Liver (tissue), 9 donors: ENCODE results near the gene HAUS7. TPM values are rescaled to one million over a fixed set of nuclear protein-coding genes. Genes with fewer than 3 reads are reported as not detected.

ENCODE experiments used
- DNase-seq: peaks from one replicate; pipeline ENCODE4 v3.0.0-alpha.2; 2017; ENCODE audit warnings: low spot score
- H3K27ac ChIP-seq, 2 donors: one replicate each; pipeline ENCODE4 v1.7.0; 2013; ENCODE audit warnings: inconsistent platforms in 2 of 2, low read length in 2 of 2, control low read depth in 1 of 2, low read depth in 1 of 2, mild to moderate bottlenecking in 1 of 2
- H3K27me3 ChIP-seq, 4 donors: one replicate each; pipeline versions ENCODE4 v1.6.1 to v1.7.0; 2013; ENCODE audit warnings: low read length in 3 of 4, inconsistent platforms in 1 of 4, mild to moderate bottlenecking in 1 of 4, moderate library complexity in 1 of 4; ENCODE audit not compliant: control insufficient read depth in 4 of 4, insufficient read depth in 4 of 4
- H3K36me3 ChIP-seq, 4 donors: one replicate each; pipeline versions ENCODE4 v1.6.1 to v1.7.0; 2013; ENCODE audit warnings: low read length in 3 of 4, mild to moderate bottlenecking in 3 of 4, low read depth in 1 of 4, moderate library complexity in 1 of 4; ENCODE audit not compliant: control insufficient read depth in 4 of 4, insufficient read depth in 3 of 4
- H3K4me1 ChIP-seq, 4 donors: one replicate each; pipeline versions ENCODE4 v1.6.1 to v1.7.0; 2013; ENCODE audit warnings: low read length in 3 of 4, mild to moderate bottlenecking in 3 of 4, moderate library complexity in 1 of 4; ENCODE audit not compliant: control insufficient read depth in 4 of 4, insufficient read depth in 4 of 4
- H3K4me3 ChIP-seq, 3 donors: one replicate each; pipeline versions ENCODE4 v1.6.1 to v1.7.0; 2013; ENCODE audit warnings: low read length in 3 of 3, control low read depth in 1 of 3, low read depth in 1 of 3, mild to moderate bottlenecking in 1 of 3
- H3K9ac ChIP-seq, 2 donors: one replicate each; pipeline ENCODE4 v1.7.0; 2013; ENCODE audit warnings: low read length in 2 of 2, mild to moderate bottlenecking in 2 of 2, moderate library complexity in 2 of 2, control low read depth in 1 of 2, low read depth in 1 of 2
- H3K9me3 ChIP-seq, 4 donors: one replicate each; pipeline versions ENCODE4 v1.6.1 to v1.7.0; 2013; ENCODE audit warnings: low read length in 3 of 4; ENCODE audit not compliant: control insufficient read depth in 4 of 4
- EGR1 ChIP-seq, 2 donors: IDR thresholded peaks; 2 replicates each; pipeline ENCODE4 v1.6.1; 2016 to 2018; ENCODE audit warnings: antibody characterized with exemption in 2 of 2, low read depth in 2 of 2
- FOXA1 ChIP-seq: IDR thresholded peaks from 2 replicates; pipeline ENCODE4 v1.6.1; 2016; ENCODE audit warnings: antibody characterized with exemption
- FOXA2 ChIP-seq: IDR thresholded peaks from 2 replicates; pipeline ENCODE4 v1.6.1; 2016; ENCODE audit warnings: antibody characterized with exemption
- GABPA ChIP-seq, 2 donors: IDR thresholded peaks in 1 of 2; conservative IDR thresholded peaks in 1 of 2; 2 replicates each; pipeline ENCODE4 v1.6.1; 2016; ENCODE audit warnings: antibody characterized with exemption in 2 of 2, mild to moderate bottlenecking in 1 of 2, moderate library complexity in 1 of 2
- HNF4A ChIP-seq, 2 donors: conservative IDR thresholded peaks; 2 replicates each; pipeline ENCODE4 v1.6.1; 2016; ENCODE audit warnings: antibody characterized with exemption in 2 of 2, mild to moderate bottlenecking in 2 of 2
- HNF4G ChIP-seq: IDR thresholded peaks from 2 replicates; pipeline ENCODE4 v1.6.1; 2016; ENCODE audit warnings: antibody characterized with exemption
- JUND ChIP-seq, 2 donors: IDR thresholded peaks; 2 replicates each; pipeline ENCODE4 v1.6.1; 2016; ENCODE audit warnings: antibody characterized with exemption in 2 of 2
- NR2F2 ChIP-seq: IDR thresholded peaks from 2 replicates; pipeline ENCODE4 v1.6.1; 2016; ENCODE audit warnings: antibody characterized with exemption
- RAD21 ChIP-seq, 2 donors: IDR thresholded peaks; 2 replicates each; pipeline ENCODE4 v1.6.1; 2016; ENCODE audit warnings: antibody characterized with exemption in 2 of 2, mild to moderate bottlenecking in 2 of 2
- REST ChIP-seq: IDR thresholded peaks from 2 replicates; pipeline ENCODE4 v1.6.1; 2016; ENCODE audit warnings: antibody characterized with exemption, mild to moderate bottlenecking
- RXRA ChIP-seq, 2 donors: IDR thresholded peaks; 2 replicates each; pipeline ENCODE4 v1.6.1; 2017 to 2018; ENCODE audit warnings: antibody characterized with exemption in 2 of 2, mild to moderate bottlenecking in 1 of 2
- TAF1 ChIP-seq: conservative IDR thresholded peaks from 2 replicates; pipeline ENCODE4 v1.6.1; 2016; ENCODE audit warnings: antibody characterized with exemption, mild to moderate bottlenecking
- YY1 ChIP-seq: IDR thresholded peaks from 2 replicates; pipeline ENCODE4 v1.6.1; 2016; ENCODE audit warnings: antibody characterized with exemption, mild to moderate bottlenecking
- WGBS: extraction: QIAGEN DNeasy Blood & Tissue Kit; methylation state at CpG from one replicate; pipeline ENCODE4 v1.1.7; 2013; 5-methylcytosine and 5-hydroxymethylcytosine counted together
- polyA plus RNA-seq, 2 donors: library from polyadenylated mRNA; stranded (reverse) in 1 of 2; unstranded in 1 of 2; fragments of 200-250 nt in 1 of 2; fragments of >200 nt in 1 of 2; fragmentation: Nextera tagmentation in 1 of 2; extraction: Ambion mirVana in 1 of 2; gene quantifications; one replicate each; pipeline versions ENCODE4 v1.2.1 to v1.2.3, GENCODE V29; 2013 to 2015
- total RNA-seq, 2 donors: library from RNA; depleted of rRNA; stranded (reverse); fragments of >200 nt; gene quantifications; one replicate each; pipeline ENCODE4 v1.2.3, GENCODE V29; 2014
- TF ChIP-seq, protein P1 (sequence below): IDR thresholded peaks from 2 replicates; pipeline ENCODE4 v1.6.1; 2016; ENCODE audit warnings: antibody characterized with exemption
- TF ChIP-seq, protein P2 (sequence below): fragments of 150-350 bp; IDR thresholded peaks from 2 replicates; pipeline ENCODE4 v1.5.1; 2017; ENCODE audit warnings: improper control_type of control experiment, low read depth, low read length; ENCODE audit not compliant: missing input control
- TF ChIP-seq, protein P3 (sequence below): IDR thresholded peaks from 2 replicates; pipeline ENCODE4 v1.6.1; 2016; ENCODE audit warnings: antibody characterized with exemption
- TF ChIP-seq, protein P4 (sequence below): IDR thresholded peaks from 2 replicates; pipeline ENCODE4 v1.6.1; 2016; ENCODE audit warnings: antibody characterized with exemption
- donor health status: healthy.
- donor health status: healthy.
- donor health status: healthy.
- donor health status: healthy.
- donor health status: healthy.

HAUS7 gene
- total and polyA plus RNA-seq, 4 donors: 7.0 to 8.9 (median 7.8) TPM

- H3K27me3 ChIP-seq: no peaks in the 10 kb centered on the region
- no peak overlapping the region for H3K27ac ChIP-seq
- no peak overlapping the region for H3K9ac ChIP-seq
- no peak for TF ChIP-seq FOXA1
- no peak for TF ChIP-seq EGR1 (IDR thresholded peaks at IDR 0.05; ENCODE audit: low read depth in 2 of 2)
- TF ChIP-seq HNF4G: no peak
- TF ChIP-seq JUND (IDR thresholded peaks at IDR 0.05): no peak
- TF ChIP-seq, protein P1, sequence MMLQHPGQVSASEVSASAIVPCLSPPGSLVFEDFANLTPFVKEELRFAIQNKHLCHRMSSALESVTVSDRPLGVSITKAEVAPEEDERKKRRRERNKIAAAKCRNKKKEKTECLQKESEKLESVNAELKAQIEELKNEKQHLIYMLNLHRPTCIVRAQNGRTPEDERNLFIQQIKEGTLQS: no peak
- TF ChIP-seq RXRA (IDR thresholded peaks at IDR 0.05): no peak
- TF ChIP-seq GABPA (IDR thresholded peaks at IDR 0.05 in 1 of 2, conservative IDR thresholded peaks at IDR 0.05 in 1 of 2): no peak
- no peak for TF ChIP-seq FOXA2
- TF ChIP-seq YY1: no peak
- TF ChIP-seq, protein P2, sequence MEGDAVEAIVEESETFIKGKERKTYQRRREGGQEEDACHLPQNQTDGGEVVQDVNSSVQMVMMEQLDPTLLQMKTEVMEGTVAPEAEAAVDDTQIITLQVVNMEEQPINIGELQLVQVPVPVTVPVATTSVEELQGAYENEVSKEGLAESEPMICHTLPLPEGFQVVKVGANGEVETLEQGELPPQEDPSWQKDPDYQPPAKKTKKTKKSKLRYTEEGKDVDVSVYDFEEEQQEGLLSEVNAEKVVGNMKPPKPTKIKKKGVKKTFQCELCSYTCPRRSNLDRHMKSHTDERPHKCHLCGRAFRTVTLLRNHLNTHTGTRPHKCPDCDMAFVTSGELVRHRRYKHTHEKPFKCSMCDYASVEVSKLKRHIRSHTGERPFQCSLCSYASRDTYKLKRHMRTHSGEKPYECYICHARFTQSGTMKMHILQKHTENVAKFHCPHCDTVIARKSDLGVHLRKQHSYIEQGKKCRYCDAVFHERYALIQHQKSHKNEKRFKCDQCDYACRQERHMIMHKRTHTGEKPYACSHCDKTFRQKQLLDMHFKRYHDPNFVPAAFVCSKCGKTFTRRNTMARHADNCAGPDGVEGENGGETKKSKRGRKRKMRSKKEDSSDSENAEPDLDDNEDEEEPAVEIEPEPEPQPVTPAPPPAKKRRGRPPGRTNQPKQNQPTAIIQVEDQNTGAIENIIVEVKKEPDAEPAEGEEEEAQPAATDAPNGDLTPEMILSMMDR: no peak
- no peak for TF ChIP-seq TAF1
- no peak for TF ChIP-seq NR2F2
- TF ChIP-seq, protein P3, sequence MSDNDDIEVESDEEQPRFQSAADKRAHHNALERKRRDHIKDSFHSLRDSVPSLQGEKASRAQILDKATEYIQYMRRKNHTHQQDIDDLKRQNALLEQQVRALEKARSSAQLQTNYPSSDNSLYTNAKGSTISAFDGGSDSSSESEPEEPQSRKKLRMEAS: no peak
- no peak for TF ChIP-seq REST
- TF ChIP-seq, protein P4, sequence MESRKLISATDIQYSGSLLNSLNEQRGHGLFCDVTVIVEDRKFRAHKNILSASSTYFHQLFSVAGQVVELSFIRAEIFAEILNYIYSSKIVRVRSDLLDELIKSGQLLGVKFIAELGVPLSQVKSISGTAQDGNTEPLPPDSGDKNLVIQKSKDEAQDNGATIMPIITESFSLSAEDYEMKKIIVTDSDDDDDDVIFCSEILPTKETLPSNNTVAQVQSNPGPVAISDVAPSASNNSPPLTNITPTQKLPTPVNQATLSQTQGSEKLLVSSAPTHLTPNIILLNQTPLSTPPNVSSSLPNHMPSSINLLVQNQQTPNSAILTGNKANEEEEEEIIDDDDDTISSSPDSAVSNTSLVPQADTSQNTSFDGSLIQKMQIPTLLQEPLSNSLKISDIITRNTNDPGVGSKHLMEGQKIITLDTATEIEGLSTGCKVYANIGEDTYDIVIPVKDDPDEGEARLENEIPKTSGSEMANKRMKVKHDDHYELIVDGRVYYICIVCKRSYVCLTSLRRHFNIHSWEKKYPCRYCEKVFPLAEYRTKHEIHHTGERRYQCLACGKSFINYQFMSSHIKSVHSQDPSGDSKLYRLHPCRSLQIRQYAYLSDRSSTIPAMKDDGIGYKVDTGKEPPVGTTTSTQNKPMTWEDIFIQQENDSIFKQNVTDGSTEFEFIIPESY: no peak
- TF ChIP-seq HNF4A (conservative IDR thresholded peaks at IDR 0.05): no peak
- TF ChIP-seq RAD21 (IDR thresholded peaks at IDR 0.05): no peak
- DNase-seq: no peak
- no peak overlapping the region for H3K4me3 ChIP-seq
- 94% methylated on average over 19 of the region's 19 CpGs for WGBS
- H3K36me3 ChIP-seq: peaks cover 0 to 3% (median 3%) of the 10 kb centered on the region in 4 donors
- no peaks in the 10 kb centered on the region for H3K9me3 ChIP-seq
- H3K4me1 ChIP-seq: peaks cover 0 to 15% (median 5%) of the 10 kb centered on the region in 4 donors
Observed at GRCh38 chrX:153465691-153466380, 4.5 kb downstream of the HAUS7 start.
